GM23338 (cell line): Measurements from ENCODE around the gene CAMSAP2. TPM values are rescaled to one million over a fixed set of nuclear protein-coding genes. Genes with fewer than 3 reads are reported as not detected.

ENCODE experiments used
- ATAC-seq: fragments of 200-7000 bp; cut with Tn5 transposase; 3 replicates; pipeline ENCODE4 v1.9.1; 2020
- DNase-seq: peaks from one replicate; pipeline ENCODE4 v3.0.0-alpha.2; 2015; ENCODE audit warnings: low spot score
- H2AFZ ChIP-seq: fragments of 200-600 bp; sonication (generic); 2 replicates; pipeline ENCODE4 v1.8.0; 2016; ENCODE audit warnings: antibody characterized with exemption, mild to moderate bottlenecking, moderate library complexity
- H3F3A ChIP-seq: fragments of 200-600 bp; sonication (generic); replicated peaks from 2 replicates; pipeline ENCODE4 v1.8.0; 2017; ENCODE audit warnings: antibody characterized with exemption, mixed run types, low read depth
- H3K27ac ChIP-seq: fragments of 200-600 bp; sonication (generic); 2 replicates; pipeline ENCODE4 v1.6.1; 2016; ENCODE audit warnings: low read depth
- H3K27me3 ChIP-seq: fragments of 200-600 bp; sonication (generic); 2 replicates; pipeline ENCODE4 v1.8.0; 2016; ENCODE audit warnings: mild to moderate bottlenecking, mixed run types, moderate library complexity; ENCODE audit not compliant: insufficient read depth
- H3K36me3 ChIP-seq: fragments of 200-600 bp; sonication (generic); 2 replicates; pipeline ENCODE4 v1.8.0; 2016; ENCODE audit warnings: mild to moderate bottlenecking; ENCODE audit not compliant: insufficient read depth
- H3K4me1 ChIP-seq: fragments of 200-600 bp; sonication (generic); 2 replicates; pipeline ENCODE4 v1.8.0; 2016; ENCODE audit warnings: mild to moderate bottlenecking, moderate library complexity; ENCODE audit not compliant: insufficient read depth
- H3K4me2 ChIP-seq: fragments of 200-600 bp; sonication (generic); 2 replicates; pipeline ENCODE4 v1.7.1; 2017; ENCODE audit warnings: mixed run types
- H3K4me3 ChIP-seq: fragments of 200-600 bp; sonication (generic); 2 replicates; pipeline ENCODE4 v1.6.1; 2016; ENCODE audit warnings: mixed run types
- H3K79me2 ChIP-seq: fragments of 200-600 bp; sonication (generic); replicated peaks from 2 replicates; pipeline ENCODE4 v1.8.0; 2017; ENCODE audit warnings: mild to moderate bottlenecking; ENCODE audit not compliant: insufficient read depth
- H3K9me2 ChIP-seq: fragments of 200-600 bp; sonication (generic); 2 replicates; pipeline ENCODE4 v1.8.0; 2017; ENCODE audit not compliant: insufficient read depth
- H4K20me1 ChIP-seq: fragments of 200-600 bp; sonication (generic); replicated peaks from 2 replicates; pipeline ENCODE4 v1.8.0; 2017; ENCODE audit warnings: mild to moderate bottlenecking; ENCODE audit not compliant: insufficient read depth
- H3K27ac Mint-ChIP-seq: 2 replicates; pipeline ENCODE4 v1.8.0; 2020; ENCODE audit warnings: inconsistent platforms, mild to moderate bottlenecking, moderate library complexity, mixed read lengths
- H3K27me3 Mint-ChIP-seq: 3 replicates; pipeline ENCODE4 v1.8.0; 2022; ENCODE audit warnings: low read depth, mild to moderate bottlenecking, moderate library complexity, mixed read lengths, inconsistent platforms; ENCODE audit not compliant: insufficient read depth, poor library complexity
- H3K36me3 Mint-ChIP-seq: 3 replicates; pipeline ENCODE4 v1.8.0; 2021; ENCODE audit warnings: low read depth, mild to moderate bottlenecking, inconsistent platforms, moderate library complexity, mixed read lengths
- H3K4me1 Mint-ChIP-seq: 3 replicates; pipeline ENCODE4 v1.8.0; 2020; ENCODE audit warnings: mild to moderate bottlenecking, inconsistent platforms, mixed read lengths
- H3K4me3 Mint-ChIP-seq: 3 replicates; pipeline ENCODE4 v1.8.0; 2021; ENCODE audit warnings: moderate library complexity, mild to moderate bottlenecking, inconsistent platforms, mixed read lengths
- H3K9me3 Mint-ChIP-seq: 3 replicates; pipeline ENCODE4 v1.8.0; 2020; ENCODE audit warnings: moderate library complexity, mild to moderate bottlenecking, inconsistent platforms, mixed read lengths
- CREB1 ChIP-seq: fragments of 250-450 bp; sonication (Bioruptor Pico); IDR thresholded peaks from 2 replicates; pipeline ENCODE4 v1.5.0; 2020; ENCODE audit warnings: low read depth, mild to moderate bottlenecking, moderate library complexity
- CTCF ChIP-seq, 2 experiments: fragments of 200-600 bp in 1 of 2; sonication (generic) in 1 of 2; conservative IDR thresholded peaks; 2 replicates each; pipeline versions ENCODE4 v1.5.1 to v1.6.1; 2016 to 2017; ENCODE audit warnings: antibody characterized with exemption in 2 of 2, low read depth in 2 of 2, mild to moderate bottlenecking in 2 of 2, moderate library complexity in 1 of 2
- ETS1 ChIP-seq: IDR thresholded peaks from 2 replicates; pipeline ENCODE4 v1.6.1; 2016; ENCODE audit warnings: antibody characterized with exemption
- EZH2 ChIP-seq: fragments of 200-600 bp; sonication (generic); IDR thresholded peaks from one replicate; pipeline ENCODE4 v1.8.0; 2017; ENCODE audit warnings: antibody characterized with exemption, mild to moderate bottlenecking, low read depth; ENCODE audit not compliant: unreplicated experiment
- EZH2phosphoT487 ChIP-seq: fragments of 200-600 bp; sonication (generic); IDR thresholded peaks from one replicate; pipeline ENCODE4 v1.8.1; 2018; ENCODE audit warnings: antibody characterized with exemption; ENCODE audit not compliant: unreplicated experiment
- JUNB ChIP-seq: IDR thresholded peaks from one replicate; pipeline ENCODE4 v1.6.1; 2016; ENCODE audit warnings: antibody characterized with exemption; ENCODE audit not compliant: unreplicated experiment
- NANOG ChIP-seq: IDR thresholded peaks from 2 replicates; pipeline ENCODE4 v1.6.1; 2016; ENCODE audit warnings: antibody characterized with exemption, borderline replicate concordance
- POLR2AphosphoS5 ChIP-seq: IDR thresholded peaks from 2 replicates; pipeline ENCODE4 v1.6.1; 2016; ENCODE audit warnings: antibody characterized with exemption, low read depth
- REST ChIP-seq: IDR thresholded peaks from one replicate; pipeline ENCODE4 v1.6.1; 2018; ENCODE audit warnings: antibody characterized with exemption; ENCODE audit not compliant: unreplicated experiment
- STAT1 ChIP-seq: IDR thresholded peaks from one replicate; pipeline ENCODE4 v1.6.1; 2016; ENCODE audit warnings: antibody characterized with exemption; ENCODE audit not compliant: unreplicated experiment
- ZNF114 ChIP-seq: fragments of 250-450 bp; sonication (Bioruptor Pico); IDR thresholded peaks from 2 replicates; pipeline ENCODE4 v1.5.0; 2020; ENCODE audit warnings: mild to moderate bottlenecking, moderate library complexity
- ZNF331 ChIP-seq: fragments of 250-450 bp; sonication (Bioruptor Pico); IDR thresholded peaks from 2 replicates; pipeline ENCODE4 v1.5.0; 2020; ENCODE audit warnings: low read depth, mild to moderate bottlenecking, moderate library complexity
- ZNF462 ChIP-seq: fragments of 250-450 bp; sonication (Bioruptor Pico); IDR thresholded peaks from 2 replicates; pipeline ENCODE4 v1.5.0; 2020; ENCODE audit warnings: mild to moderate bottlenecking, moderate library complexity
- polyA plus RNA-seq: library from polyadenylated mRNA; unstranded; fragments of >200 nt; fragmentation: Nextera tagmentation; extraction: Ambion mirVana; gene quantifications from 2 replicates; pipeline ENCODE4 v1.2.1, GENCODE V29; 2016
- total RNA-seq: library from RNA; depleted of rRNA; stranded (reverse); fragments of >200 nt; shearing (Covaris generic); gene quantifications from 2 replicates; pipeline ENCODE4 v1.2.3, GENCODE V29; 2014

Gene CAMSAP2
- total and polyA plus RNA-seq, 2 experiments from 2014 or later, result 9.1 to 21.3 TPM

- H3K4me1 ChIP-seq, result peaks cover 8% of the 10 kb centered on the region; the same call in 1 of the 2 replicates
- no peak overlapping the region for H3K27ac ChIP-seq
- Mint-ChIP-seq H3K27ac (no peak overlapping the region), H3K4me1 (peaks cover 13% of the 10 kb centered on the region), H3K27me3 (peaks cover 4% of the 10 kb centered on the region), H3K36me3 (peaks cover 24% of the 10 kb centered on the region), H3K9me3 (no peaks in the 10 kb centered on the region), H3K4me3 (no peak overlapping the region)
- no peak overlapping the region for H3K4me2 ChIP-seq
- TF ChIP-seq STAT1 (no peak), JUNB (no peak), ZNF331 (CRISPR knock-in tag) (no peak), POLR2AphosphoS5 (no peak), ETS1 (no peak), CTCF (conservative IDR thresholded peaks at IDR 0.05; ENCODE audit: low read depth in 2 of 2) (no peak), EZH2 (no peak), ZNF462 (CRISPR knock-in tag) (no peak), NANOG (no peak), REST (no peak), EZH2phosphoT487 (no peak), CREB1 (no peak), ZNF114 (CRISPR knock-in tag) (no peak)
- H2AFZ ChIP-seq, result no peak overlapping the region
- H3K36me3 ChIP-seq, result 0 out of 2 replicates have a peak, but pooled peaks cover 6% of the 10 kb centered on the region
- H3K27me3 ChIP-seq, result no peaks in the 10 kb centered on the region
- no peaks in the 10 kb centered on the region; the same call in 1 of the 2 replicates for H4K20me1 ChIP-seq
- H3K9me2 ChIP-seq, result no peaks in the 10 kb centered on the region
- peaks cover 10% of the 10 kb centered on the region for H3K79me2 ChIP-seq
- ATAC-seq (no peak), DNase-seq (no peak)
- H3F3A ChIP-seq, result no peaks in the 10 kb centered on the region
- H3K4me3 ChIP-seq, result no peak overlapping the region
These were observed 70.2 kb downstream of the CAMSAP2 start for GRCh38 chr1:200808846-200809245.
